CD14-positive monocyte (primary cell): ENCODE measurements around the gene GNG8. TPM values are rescaled to one million over a fixed set of nuclear protein-coding genes. Genes with fewer than 3 reads are reported as not detected.

Source experiments
- DNase-seq, 3 donors: peaks; one replicate each; pipeline ENCODE4 v3.0.0-alpha.2; 2011 to 2022
- H2AFZ ChIP-seq: 2 replicates; pipeline ENCODE4 v1.6.0; 2012; ENCODE audit warnings: mild to moderate bottlenecking, low read depth, low read length, inconsistent platforms; ENCODE audit not compliant: insufficient read depth, poor library complexity, severe bottlenecking
- H3K27ac ChIP-seq, 2 donors: 1 replicate in 1 of 2; 2 replicates in 1 of 2; pipeline ENCODE4 v1.5.1; 2012 to 2013; ENCODE audit warnings: low read length in 2 of 2, control low read depth in 1 of 2, inconsistent platforms in 1 of 2, low read depth in 1 of 2, mild to moderate bottlenecking in 1 of 2
- H3K27me3 ChIP-seq, 2 donors: one replicate each; pipeline versions ENCODE4 v1.6.0 to v1.6.1; 2011 to 2013; ENCODE audit warnings: low read length in 2 of 2; ENCODE audit not compliant: control insufficient read depth in 2 of 2, insufficient read depth in 2 of 2
- H3K36me3 ChIP-seq, 2 donors: replicated peaks in 1 of 2; 1 replicate in 1 of 2; 2 replicates in 1 of 2; pipeline versions ENCODE4 v1.5.1 to v1.6.1; 2012 to 2013; ENCODE audit warnings: low read length in 2 of 2, control low read depth in 1 of 2, inconsistent platforms in 1 of 2, mild to moderate bottlenecking in 1 of 2; ENCODE audit not compliant: insufficient read depth in 2 of 2, control insufficient read depth in 1 of 2
- H3K4me1 ChIP-seq, 2 donors: 1 replicate in 1 of 2; 2 replicates in 1 of 2; pipeline versions ENCODE4 v1.5.1 to v1.6.1; 2012 to 2013; ENCODE audit warnings: low read length in 2 of 2, control low read depth in 1 of 2, inconsistent platforms in 1 of 2, mild to moderate bottlenecking in 1 of 2, moderate library complexity in 1 of 2; ENCODE audit not compliant: insufficient read depth in 2 of 2, control insufficient read depth in 1 of 2
- H3K4me2 ChIP-seq: replicated peaks from 2 replicates; pipeline ENCODE3; 2012; ENCODE audit warnings: low read length, moderate library complexity, mild to moderate bottlenecking; ENCODE audit not compliant: poor library complexity, severe bottlenecking; ENCODE audit errors: extremely low read depth
- H3K4me3 ChIP-seq, 3 experiments: fragments of 200-600 bp in 1 of 3; sonication (generic) in 1 of 3; replicated peaks in 1 of 3; 1 replicate in 2 of 3; 2 replicates in 1 of 3; pipeline ENCODE4 v1.5.1; 2011 to 2013; ENCODE audit warnings: low read length in 3 of 3, mild to moderate bottlenecking in 3 of 3, control low read depth in 2 of 3, low read depth in 2 of 3, inconsistent platforms in 1 of 3, moderate library complexity in 1 of 3
- H3K79me2 ChIP-seq: 2 replicates; pipeline ENCODE4 v1.6.0; 2012; ENCODE audit warnings: mild to moderate bottlenecking, control low read depth, inconsistent platforms, low read length, moderate library complexity; ENCODE audit not compliant: insufficient read depth
- H3K9ac ChIP-seq: 2 replicates; pipeline ENCODE4 v1.6.0; 2017; ENCODE audit warnings: low read length, mild to moderate bottlenecking; ENCODE audit not compliant: insufficient read depth, poor library complexity, severe bottlenecking
- H3K9me3 ChIP-seq, 2 donors: replicated peaks in 1 of 2; 1 replicate in 1 of 2; 2 replicates in 1 of 2; pipeline versions ENCODE4 v1.5.1 to v1.6.1; 2012 to 2013; ENCODE audit warnings: low read length in 2 of 2, control low read depth in 1 of 2; ENCODE audit not compliant: control insufficient read depth in 1 of 2, insufficient read depth in 1 of 2
- H4K20me1 ChIP-seq: 2 replicates; pipeline ENCODE4 v1.6.0; 2012; ENCODE audit warnings: mild to moderate bottlenecking, low read length, control low read depth, moderate library complexity; ENCODE audit not compliant: insufficient read depth
- H3K27ac Mint-ChIP-seq, 7 donors: one replicate each; pipeline ENCODE4 v1.8.0; 2020; ENCODE audit warnings: mild to moderate bottlenecking in 7 of 7, mixed read lengths in 7 of 7, moderate library complexity in 6 of 7, inconsistent platforms in 2 of 7
- H3K27me3 Mint-ChIP-seq, 3 donors: one replicate each; pipeline ENCODE4 v1.8.0; 2021 to 2022; ENCODE audit warnings: low read depth in 3 of 3, mild to moderate bottlenecking in 3 of 3, mixed read lengths in 3 of 3, moderate library complexity in 3 of 3, inconsistent platforms in 1 of 3
- H3K36me3 Mint-ChIP-seq, 2 donors: one replicate each; pipeline ENCODE4 v1.8.0; 2020; ENCODE audit warnings: mixed read lengths in 2 of 2, inconsistent platforms in 1 of 2, mild to moderate bottlenecking in 1 of 2
- H3K4me1 Mint-ChIP-seq: one replicate; pipeline ENCODE4 v1.8.0; 2020; ENCODE audit warnings: mild to moderate bottlenecking, mixed read lengths
- H3K4me3 Mint-ChIP-seq, 2 donors: one replicate each; pipeline ENCODE4 v1.8.0; 2020; ENCODE audit warnings: mild to moderate bottlenecking in 2 of 2, mixed read lengths in 2 of 2, moderate library complexity in 1 of 2
- H3K9me3 Mint-ChIP-seq, 7 donors: one replicate each; pipeline ENCODE4 v1.8.0; 2020 to 2022; ENCODE audit warnings: mixed read lengths in 7 of 7, mild to moderate bottlenecking in 6 of 7, moderate library complexity in 6 of 7, inconsistent platforms in 2 of 7
- WGBS: methylation state at CpG from one replicate; pipeline ENCODE4 v1.1.5; 2013; ENCODE audit warnings: missing lambda C conversion rate; ENCODE audit not compliant: insufficient coverage; 5-methylcytosine and 5-hydroxymethylcytosine counted together
- intact Hi-C, 2 donors: fragments of 100-400 bp; cut with micrococcal nuclease; formaldehyde crosslinking; loops; one replicate each; pipeline versions ENCODE4 v1.15.0 to v1.15.1; 2023
- polyA minus RNA-seq: library from RNA; depleted of rRNA, polyadenylated mRNA; stranded (reverse); fragments of >200 nt; gene quantifications from 2 replicates; pipeline ENCODE4 v1.2.3, GENCODE V29; 2012
- polyA plus RNA-seq, 3 donors: library from polyadenylated mRNA; depleted of rRNA in 1 of 3; unstranded in 2 of 3; stranded (reverse) in 1 of 3; fragments of 300-500 nt in 2 of 3; fragments of >200 nt in 1 of 3; fragmentation: Illumina TruSeq in 2 of 3; gene quantifications; 1 replicate in 2 of 3; 2 replicates in 1 of 3; pipeline ENCODE4 v1.2.3, GENCODE V29; 2012 to 2021
- total RNA-seq, 12 experiments: library from RNA in 1 of 12; stranded (reverse) in 1 of 12; fragments of 120-200 nt in 1 of 12; gene quantifications; one replicate each; pipeline ENCODE4 v1.2.4 and lab custom pipeline; 2013 to 2026; ENCODE audit warnings: mixed read lengths in 6 of 12, inconsistent platforms in 1 of 12
- TF ChIP-seq, protein P1 (sequence below): fragments of 200-600 bp; IDR thresholded peaks from one replicate; pipeline ENCODE4 v1.8.0; 2022; ENCODE audit warnings: antibody characterized with exemption, mild to moderate bottlenecking

Gene GNG8
- not detected for total RNA-seq (2013)
- polyA plus RNA-seq (not detected), polyA minus RNA-seq (not detected in 2 replicates), total RNA-seq (lab: John Stamatoyannopoulos, UW) (0 to 1.2 (median 0.07) reads per million in 11 experiments)

DNA sequence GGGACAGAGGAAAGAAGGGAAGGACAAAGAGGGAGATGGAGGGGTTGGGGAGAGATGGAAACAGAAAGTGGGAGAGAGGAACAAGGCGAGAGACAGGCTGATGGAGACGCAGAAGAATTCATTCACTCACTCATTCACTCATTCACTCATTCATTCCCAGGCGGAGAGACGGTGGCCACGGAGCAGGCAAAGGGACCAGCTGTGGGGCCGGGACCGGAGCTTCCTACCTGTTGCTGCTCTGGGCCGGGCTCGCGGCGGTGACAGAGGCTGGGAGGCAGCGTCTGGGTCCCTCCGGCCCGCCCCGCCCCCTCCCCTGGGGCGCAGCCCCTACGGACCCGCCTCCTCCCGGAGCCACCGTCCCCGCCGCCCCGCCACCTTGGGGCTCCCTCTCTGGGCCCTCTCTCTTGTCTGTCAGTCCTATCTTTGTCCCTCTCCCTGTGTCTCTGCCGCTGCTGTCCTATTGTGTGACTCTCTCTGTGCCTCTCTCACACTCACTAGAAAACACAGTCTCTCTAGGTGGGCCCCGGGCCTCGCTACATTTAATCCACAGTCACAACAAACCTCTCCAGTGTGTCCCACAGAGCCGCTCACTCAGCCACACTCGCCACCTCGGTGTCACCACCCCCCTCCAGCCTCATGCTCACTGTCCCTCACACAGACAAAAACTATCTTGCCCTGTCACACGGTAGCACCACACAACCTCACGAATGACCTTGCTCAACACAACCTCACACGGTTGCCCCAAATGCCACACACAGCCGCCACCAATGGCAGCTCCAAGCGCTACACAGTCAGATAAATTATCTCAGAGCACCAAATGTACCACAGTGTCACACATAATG is at the start of gene GNG8:
Gene GNG8, minus strand, starts transcription at position 283 of the 842 bp plus-strand sequence. CDS start 1,520 bp downstream, outside the sequence.
- Mint-ChIP-seq H3K9me3 (peaks cover 0 to 8% (median 1%) of the 10 kb centered on the region in 7 donors), H3K4me1 (peaks cover 36% of the 10 kb centered on the region), H3K36me3 (peaks cover 0 to 3% of the 10 kb centered on the region in 2 donors), H3K27ac (peak within 1 kb of the TSS in 1 of 7 donors; percentile 16), H3K27me3 (peaks cover 29 to 52% (median 45%) of the 10 kb centered on the region in 3 donors), H3K4me3 (peak within 1 kb of the TSS in 1 of 2 donors; percentile 89)
- Histone ChIP-seq H3K79me2 (no peaks in the 10 kb centered on the region), H3K4me1 (peaks cover 38 to 47% of the 10 kb centered on the region in 2 donors), H3K4me3 (no peak within 1 kb of the TSS), H3K9ac (no peak within 1 kb of the TSS), H3K4me2 (no peak within 1 kb of the TSS), H3K9me3 (no peaks in the 10 kb centered on the region), H3K27me3 (peaks cover 17 to 73% of the 10 kb centered on the region in 2 donors), H2AFZ (no peak within 1 kb of the TSS), H4K20me1 (no peaks in the 10 kb centered on the region), H3K36me3 (no peaks in the 10 kb centered on the region), H3K27ac (no peak within 1 kb of the TSS)
- 33% methylated on average over 26 of the region's 34 CpGs for WGBS
- no peak for DNase-seq
- TF ChIP-seq, protein P1, sequence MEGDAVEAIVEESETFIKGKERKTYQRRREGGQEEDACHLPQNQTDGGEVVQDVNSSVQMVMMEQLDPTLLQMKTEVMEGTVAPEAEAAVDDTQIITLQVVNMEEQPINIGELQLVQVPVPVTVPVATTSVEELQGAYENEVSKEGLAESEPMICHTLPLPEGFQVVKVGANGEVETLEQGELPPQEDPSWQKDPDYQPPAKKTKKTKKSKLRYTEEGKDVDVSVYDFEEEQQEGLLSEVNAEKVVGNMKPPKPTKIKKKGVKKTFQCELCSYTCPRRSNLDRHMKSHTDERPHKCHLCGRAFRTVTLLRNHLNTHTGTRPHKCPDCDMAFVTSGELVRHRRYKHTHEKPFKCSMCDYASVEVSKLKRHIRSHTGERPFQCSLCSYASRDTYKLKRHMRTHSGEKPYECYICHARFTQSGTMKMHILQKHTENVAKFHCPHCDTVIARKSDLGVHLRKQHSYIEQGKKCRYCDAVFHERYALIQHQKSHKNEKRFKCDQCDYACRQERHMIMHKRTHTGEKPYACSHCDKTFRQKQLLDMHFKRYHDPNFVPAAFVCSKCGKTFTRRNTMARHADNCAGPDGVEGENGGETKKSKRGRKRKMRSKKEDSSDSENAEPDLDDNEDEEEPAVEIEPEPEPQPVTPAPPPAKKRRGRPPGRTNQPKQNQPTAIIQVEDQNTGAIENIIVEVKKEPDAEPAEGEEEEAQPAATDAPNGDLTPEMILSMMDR, result no peak
- intact Hi-C loops, result no loop called here

DNA sequence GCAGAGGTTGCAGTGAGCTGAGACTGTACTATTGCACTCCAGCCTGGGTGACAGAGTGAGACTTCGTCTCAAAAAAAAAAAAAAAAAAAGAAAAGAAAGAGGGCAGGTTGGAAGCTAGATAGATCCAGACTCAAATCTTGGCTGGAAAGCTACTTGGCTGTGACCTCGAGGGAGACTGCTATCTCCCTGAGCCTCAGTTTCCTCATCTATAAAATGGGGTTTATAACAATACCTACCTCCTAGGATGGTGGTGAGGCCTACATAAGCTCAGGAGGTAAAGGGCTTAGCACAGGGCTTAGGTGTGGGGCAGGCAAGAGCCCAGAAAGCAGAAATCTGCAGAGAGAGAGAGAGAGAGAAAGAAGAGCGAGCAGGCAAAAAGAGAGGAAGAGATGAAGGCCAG is 49.2 kb upstream of the GNG8 start:
- Mint-ChIP-seq H3K36me3 (peaks cover 68 to 90% of the 10 kb centered on the region in 2 donors), H3K27ac (no peak overlapping the region), H3K4me1 (no peaks in the 10 kb centered on the region), H3K27me3 (peaks cover 0 to 6% (median 0%) of the 10 kb centered on the region in 3 donors), H3K4me3 (no peak overlapping the region), H3K9me3 (no peaks in the 10 kb centered on the region)
- Histone ChIP-seq H3K9ac (no peak overlapping the region), H3K4me2 (no peak overlapping the region), H4K20me1 (no peaks in the 10 kb centered on the region), H3K9me3 (no peaks in the 10 kb centered on the region), H3K36me3 (peaks cover 63 to 87% of the 10 kb centered on the region in 2 donors), H3K27ac (no peak overlapping the region), H2AFZ (no peak overlapping the region), H3K4me1 (no peaks in the 10 kb centered on the region), H3K4me3 (no peak overlapping the region), H3K27me3 (no peaks in the 10 kb centered on the region), H3K79me2 (no peaks in the 10 kb centered on the region)
- intact Hi-C loops, result no loop called here
- WGBS, result no CpG with 5 or more reads among the region's 3 CpGs
- TF ChIP-seq, protein P1, result no peak
- DNase-seq, result no peak
